Gastrocnemius medialis (tissue), 4 donors: ENCODE results near the gene KRTAP5-4.

ENCODE experiments used
- POLR2A ChIP-seq, 2 donors: fragments of 450-650 bp; IDR thresholded peaks; one replicate each; pipeline ENCODE4 v1.6.1; 2017; ENCODE audit warnings: antibody characterized with exemption in 2 of 2, mild to moderate bottlenecking in 2 of 2, moderate library complexity in 2 of 2
- TF ChIP-seq, protein P1 (sequence below), 5 experiments: fragments of 450-650 bp in 3 of 5; fragments of 200-600 bp in 2 of 5; sonication (generic) in 2 of 5; IDR thresholded peaks in 4 of 5; conservative IDR thresholded peaks in 1 of 5; 1 replicate in 4 of 5; 2 replicates in 1 of 5; pipeline ENCODE4 v1.5.1; 2016 to 2019; ENCODE audit warnings: antibody characterized with exemption in 5 of 5, mild to moderate bottlenecking in 3 of 5, moderate library complexity in 3 of 5

DNA sequence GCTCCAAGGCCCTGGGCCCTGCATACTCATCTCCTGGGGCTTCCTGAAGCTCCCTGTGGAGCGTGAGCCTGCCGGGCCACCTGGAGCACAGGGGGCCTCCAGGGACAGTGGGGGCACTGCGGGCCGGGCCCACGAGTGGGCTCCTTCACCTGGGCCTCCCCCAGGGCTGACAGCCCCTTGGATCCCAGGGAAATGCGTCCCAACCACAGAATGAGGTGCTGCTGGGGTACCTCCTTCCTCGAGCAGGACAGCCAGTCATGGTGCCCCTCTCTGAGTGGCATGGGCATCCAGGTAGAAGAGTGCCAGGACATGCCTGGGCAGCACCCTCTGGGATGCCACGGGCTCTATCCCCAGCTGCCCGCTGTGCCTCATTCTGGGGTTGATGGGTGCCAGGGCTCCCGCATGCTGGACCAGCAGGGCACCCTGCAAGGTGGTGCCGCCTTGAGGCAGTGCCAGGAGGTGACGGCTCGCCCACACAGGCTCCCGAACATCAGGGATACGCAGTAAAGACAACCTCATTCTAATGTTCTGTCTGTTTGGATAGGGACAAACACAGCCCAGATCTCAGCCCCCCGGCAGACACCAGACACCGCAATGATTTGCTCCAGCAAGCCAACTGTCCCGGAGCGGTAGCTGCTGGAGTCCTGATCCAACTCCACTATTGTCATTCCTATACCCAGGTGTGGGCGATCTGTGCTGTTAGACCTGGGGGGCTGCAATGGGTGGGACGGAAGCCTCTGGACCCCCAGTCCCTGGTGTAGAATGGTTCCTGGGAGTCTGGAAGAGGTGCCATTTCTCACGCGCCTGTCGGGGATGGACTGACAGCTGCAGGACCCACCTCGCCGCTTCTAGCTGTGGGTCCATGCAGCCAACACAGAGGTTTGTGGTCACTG is 33.5 kb upstream of the KRTAP5-4 start:
- TF ChIP-seq, protein P1, sequence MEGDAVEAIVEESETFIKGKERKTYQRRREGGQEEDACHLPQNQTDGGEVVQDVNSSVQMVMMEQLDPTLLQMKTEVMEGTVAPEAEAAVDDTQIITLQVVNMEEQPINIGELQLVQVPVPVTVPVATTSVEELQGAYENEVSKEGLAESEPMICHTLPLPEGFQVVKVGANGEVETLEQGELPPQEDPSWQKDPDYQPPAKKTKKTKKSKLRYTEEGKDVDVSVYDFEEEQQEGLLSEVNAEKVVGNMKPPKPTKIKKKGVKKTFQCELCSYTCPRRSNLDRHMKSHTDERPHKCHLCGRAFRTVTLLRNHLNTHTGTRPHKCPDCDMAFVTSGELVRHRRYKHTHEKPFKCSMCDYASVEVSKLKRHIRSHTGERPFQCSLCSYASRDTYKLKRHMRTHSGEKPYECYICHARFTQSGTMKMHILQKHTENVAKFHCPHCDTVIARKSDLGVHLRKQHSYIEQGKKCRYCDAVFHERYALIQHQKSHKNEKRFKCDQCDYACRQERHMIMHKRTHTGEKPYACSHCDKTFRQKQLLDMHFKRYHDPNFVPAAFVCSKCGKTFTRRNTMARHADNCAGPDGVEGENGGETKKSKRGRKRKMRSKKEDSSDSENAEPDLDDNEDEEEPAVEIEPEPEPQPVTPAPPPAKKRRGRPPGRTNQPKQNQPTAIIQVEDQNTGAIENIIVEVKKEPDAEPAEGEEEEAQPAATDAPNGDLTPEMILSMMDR (IDR thresholded peaks at IDR 0.05 in 4 of 5, conservative IDR thresholded peaks at IDR 0.05 in 1 of 5): no peak
- TF ChIP-seq POLR2A (IDR thresholded peaks at IDR 0.05): no peak
